ENCODE data around the gene PLXNA2.

PLXNA2 gene

DNA sequence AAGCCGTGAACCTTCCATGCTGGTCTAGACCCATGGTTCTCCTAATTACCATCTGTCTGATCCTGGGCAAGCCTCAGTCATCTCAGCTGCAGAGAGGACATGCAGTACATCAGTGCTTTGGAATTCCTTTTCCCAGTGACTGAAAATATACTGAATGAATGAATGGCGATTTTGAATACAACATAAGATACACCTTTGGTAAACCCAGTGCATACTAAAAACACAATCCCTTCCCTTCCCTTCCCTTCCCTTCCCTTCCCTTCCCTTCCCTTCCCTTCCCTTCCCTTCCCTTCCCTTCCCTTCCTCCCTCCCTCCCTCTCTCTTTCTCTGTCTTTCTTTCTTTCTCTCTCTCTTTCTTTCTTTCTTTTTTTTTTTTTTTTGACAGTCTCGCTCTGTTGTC lies 21.3 kb upstream of the PLXNA2 start:
- no peak for DNase-seq

DNA sequence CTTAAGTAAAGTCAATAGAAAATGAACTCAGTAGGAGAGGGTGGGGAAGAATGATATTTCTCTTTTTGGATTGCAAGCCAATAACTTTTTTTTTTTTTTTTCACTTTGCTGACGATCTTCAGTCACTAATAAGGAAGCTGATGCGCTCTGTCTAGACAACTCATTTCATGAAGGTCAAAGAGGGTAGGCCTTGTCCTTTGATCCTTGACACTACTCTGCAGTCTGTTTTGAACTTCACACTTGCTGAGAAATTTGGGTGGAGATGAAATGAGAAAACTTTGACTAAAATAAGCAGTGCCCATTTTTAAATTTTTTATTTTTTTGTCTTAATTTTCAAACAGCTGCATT lies 20.9 kb upstream of the PLXNA2 start:
- no peak for DNase-seq

DNA sequence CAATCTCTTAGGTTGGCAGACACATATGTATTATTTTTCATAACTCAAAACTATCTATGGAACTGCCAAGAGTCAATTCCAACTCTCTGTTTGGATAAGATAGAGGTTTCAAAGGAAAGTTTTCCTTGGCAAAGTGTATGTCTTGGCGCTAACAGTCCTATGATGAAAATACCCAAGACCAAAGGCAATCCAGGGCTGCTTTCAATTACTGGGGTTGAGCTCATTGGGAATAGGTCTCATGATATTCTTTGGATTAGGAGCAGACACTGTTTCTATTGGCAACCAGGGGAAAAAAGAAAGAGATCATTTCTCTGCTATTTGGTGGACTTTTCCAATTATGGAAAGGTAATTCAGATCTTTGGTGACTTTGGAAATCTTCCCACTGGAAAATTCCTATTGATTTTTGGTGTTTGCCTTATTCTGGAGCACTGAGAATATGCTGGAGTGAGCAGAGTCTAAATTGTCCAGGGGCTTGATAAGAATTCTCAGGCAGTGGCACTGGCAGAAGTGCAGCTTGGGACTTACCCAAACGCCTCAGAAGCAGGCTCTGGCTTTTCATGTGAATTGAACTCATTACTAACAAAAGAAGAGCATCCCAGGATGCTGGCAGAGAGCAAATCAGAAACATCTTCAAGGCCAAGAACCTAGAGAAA lies 20.4 kb upstream of the PLXNA2 start:
- DNase-seq, result no peak

DNA sequence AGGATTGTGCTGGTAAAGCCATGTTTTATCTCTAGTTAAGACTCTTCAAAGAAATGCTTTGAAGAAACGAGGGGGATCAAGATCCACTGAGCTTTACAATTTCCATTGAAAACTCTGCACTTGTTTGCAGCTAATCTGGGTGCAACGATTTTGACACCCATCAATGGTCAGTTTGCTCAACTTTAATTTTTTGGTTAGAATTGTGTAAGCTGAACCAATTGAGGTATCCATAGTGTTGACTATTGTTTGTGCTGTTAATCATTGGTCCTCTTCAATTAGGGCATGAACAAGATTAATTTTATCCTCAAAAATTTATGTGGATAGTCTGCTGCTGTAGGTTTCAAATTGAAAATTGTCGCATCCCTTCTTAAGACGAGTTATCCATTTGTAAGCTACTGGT lies 17.7 kb upstream of the PLXNA2 start:
- DNase-seq, result no peak

DNA sequence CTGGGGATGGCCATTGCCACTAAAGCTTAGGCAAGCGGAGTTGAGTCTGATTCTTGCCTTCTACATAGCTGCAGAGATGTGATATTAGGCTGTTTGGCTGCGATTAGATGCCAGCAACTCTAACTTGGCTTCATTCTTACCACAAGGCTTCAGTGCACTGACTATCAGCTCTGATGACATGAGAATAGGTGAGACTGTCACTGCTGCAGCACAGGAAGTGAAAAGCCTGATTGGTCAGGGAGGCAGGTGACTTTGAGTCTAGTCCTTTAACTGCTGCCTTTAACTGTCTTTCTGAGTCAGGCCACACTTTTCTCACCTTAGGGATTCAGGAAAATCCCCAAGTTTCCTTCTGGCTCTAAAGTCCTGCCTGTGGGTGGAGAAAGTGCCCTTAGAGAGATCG lies 14.1 kb upstream of the PLXNA2 start:
- DNase-seq, result no peak

DNA sequence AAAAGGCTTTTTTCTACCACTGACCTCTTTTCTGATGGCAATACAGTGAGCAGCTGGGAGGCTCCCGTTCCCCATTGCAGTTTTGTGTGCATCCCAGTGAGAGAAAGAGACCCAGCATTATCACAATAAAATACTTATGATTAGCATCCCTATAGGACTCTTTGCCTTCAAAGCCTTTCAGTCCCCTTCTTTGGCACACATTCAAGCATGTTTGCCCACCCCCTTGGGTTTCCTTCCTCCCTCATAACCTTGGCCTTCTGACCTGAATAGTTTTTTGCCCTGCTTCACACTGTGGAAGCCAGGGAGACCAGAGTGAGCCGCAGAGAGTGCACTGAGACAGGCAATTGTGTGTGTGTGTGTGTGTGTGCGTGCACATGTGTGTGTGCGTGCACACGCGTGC lies 13.2 kb upstream of the PLXNA2 start:
- DNase-seq, result no peak

DNA sequence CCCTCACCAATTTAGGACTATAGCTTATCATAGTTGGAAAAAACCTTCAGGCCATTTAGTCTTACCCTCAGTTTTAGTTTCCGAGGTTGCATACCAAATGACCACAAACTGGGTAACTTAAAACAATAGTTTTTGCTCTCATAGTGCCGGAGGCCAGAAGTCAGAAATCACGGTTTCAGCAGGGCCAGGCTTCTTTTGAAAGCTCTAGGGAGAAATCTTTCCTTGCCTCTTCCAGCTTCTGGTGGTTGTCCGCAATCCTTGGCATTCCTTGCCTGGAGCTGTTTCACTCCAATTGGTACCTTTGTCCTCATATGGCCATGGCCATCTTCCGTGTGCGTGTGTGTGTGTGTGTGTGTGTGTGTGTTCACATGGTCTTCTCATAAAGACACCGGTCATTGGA lies 12.4 kb upstream of the PLXNA2 start:
- DNase-seq, result no peak

DNA sequence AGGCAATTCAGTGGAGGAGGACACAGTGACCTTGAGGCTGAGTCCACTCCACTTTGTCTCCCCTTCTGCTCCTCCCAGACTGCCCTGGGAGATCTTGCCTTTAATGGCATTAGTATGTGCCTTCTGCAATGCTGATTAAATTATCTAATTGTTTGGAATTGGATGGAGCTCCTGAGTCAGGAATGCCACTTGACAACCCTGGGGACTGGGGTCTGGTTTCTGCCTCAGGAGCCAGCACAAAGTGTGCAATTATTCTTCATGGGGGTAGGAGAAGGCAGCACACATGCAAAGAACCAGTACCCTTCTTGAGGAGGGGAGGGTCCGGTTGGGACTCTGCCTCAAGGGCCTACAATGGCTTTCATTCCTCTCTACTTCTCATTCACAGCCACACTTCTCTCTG lies 11.9 kb upstream of the PLXNA2 start:
- DNase-seq, result no peak

DNA sequence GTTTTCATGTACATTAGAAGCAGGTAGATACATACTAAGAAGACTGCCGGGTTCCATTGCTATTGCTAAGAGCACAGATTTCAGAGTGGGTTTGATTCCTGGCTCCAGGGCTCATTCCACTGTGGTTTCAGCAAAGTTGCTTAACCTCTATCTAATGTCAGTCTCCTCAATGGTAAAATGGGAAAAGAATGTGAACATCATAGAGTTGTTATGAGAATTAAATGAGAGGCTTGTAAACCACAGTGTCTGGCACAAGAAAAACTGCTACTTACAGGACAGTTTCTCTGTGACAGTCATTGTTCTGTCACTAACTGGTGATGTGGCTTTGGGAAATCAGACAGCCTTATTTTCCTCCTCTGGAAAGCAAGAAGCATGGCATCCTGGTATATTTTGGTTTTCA lies 10.7 kb upstream of the PLXNA2 start:
- DNase-seq, result peak; percentile 26

DNA sequence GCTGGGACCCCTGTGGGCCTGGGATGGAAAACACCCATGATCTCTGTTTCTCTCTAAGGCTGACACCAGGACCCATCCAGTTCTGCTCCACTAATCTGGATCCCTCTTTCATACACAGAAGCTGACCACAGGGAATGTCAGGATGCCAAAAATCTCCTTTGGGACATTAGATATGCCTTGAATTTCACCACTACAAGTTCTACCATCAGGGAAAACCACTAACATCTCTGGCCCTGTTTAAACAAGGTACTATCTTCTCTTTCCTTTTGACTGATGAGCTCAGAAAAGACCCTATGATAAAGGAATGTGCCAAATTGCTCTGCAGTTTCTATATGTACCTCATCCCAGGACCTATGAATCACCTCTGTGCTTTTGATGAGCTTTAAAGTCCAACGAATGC lies 10.2 kb upstream of the PLXNA2 start:
- DNase-seq, result no peak

DNA sequence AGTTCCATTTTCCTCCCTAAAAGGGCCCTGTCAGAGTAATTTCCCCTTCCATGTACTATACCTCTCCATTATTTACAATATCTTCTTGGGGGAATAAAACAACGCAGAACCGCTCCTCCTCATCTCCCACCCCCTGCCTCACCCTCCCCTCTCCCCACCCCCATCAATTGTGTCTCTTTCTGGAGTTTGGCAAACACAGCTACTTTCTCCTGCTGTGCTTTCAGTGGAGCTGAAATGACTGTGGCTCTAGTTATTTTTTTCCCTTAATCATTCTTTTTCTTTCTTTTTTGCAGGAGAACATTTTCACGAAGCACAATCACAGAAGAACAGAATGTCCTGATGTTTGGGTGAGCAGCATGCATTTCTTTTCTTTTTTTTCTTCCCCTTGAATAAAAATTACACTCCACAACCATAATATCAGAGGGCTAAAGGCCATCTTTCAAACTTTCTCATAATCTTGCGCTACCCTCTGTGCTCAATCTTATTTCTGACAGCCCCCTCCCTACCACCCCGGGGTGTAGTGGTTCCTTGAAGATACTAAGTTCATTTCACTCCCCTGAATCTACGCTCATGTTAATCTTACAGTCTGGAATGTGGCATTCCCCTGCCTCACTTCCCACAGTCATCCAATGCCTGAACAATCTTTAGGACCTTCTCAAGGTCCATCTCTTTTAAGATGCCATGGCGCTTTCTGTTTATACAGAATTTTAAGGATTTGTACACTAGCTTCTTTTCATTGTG lies 8.8 kb upstream of the PLXNA2 start:
- DNase-seq, result no peak

DNA sequence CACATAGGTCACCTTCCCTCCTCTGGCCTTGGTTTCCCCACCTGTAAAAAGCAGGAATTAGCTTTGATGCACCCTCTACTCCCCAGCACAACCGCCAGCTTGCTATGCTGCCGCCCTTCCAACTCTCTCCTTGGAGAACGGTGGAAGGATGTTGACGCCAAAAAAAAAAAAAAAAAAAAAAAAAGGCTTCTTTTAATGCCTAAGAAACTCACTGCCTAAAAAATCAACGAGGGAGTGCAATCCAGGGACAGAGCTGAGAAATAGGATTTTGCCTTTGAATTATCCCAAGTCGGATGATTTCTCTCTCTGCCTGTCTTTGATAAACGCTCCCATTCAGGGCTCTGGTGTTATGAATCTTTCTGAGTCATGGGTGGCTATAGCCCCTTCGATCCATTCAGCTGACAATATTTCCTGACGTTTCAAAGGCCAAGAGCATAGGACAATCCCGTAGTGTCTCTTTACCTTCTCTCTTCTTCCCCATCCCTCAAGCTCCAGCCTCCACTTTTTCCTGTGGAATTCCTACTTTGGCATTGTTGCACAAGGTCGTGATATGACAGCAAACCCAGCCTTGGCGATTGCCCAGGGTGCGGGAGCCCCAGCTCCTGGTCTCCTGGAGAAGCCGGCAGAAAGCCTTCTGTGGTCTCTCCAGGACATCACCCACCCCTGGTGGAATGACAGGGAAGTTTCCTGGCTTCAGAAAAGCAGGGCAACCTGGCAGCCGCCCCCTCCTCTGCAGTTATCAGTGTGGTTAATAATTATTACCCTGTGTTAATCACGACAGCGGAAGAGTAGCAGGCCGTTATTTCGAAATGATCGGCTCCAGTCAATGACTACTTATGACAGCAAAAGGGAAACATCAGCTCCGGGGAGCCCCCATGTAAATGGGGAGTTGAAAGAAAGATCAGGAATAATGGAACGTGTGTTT lies 8.0 kb upstream of the PLXNA2 start:
- no peak for DNase-seq

DNA sequence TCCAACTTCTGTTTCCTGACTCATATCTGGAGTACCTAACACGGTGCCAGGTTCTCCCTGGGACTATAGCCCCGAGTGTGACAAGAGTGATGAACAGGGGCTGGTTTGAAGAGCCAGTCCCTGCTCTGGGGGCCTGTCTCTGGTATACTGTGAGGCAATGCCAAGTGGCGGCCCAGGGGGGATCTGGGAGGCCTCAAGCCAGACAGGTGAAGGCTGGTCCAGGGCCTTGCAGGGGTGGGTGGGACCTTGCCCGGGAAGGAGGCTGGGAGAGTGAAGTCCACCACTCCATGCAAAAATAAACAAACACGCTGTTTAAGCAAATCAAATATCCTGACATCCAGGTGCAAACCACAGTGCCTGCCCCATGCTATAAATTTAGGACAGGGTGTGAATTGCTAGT lies 6.8 kb upstream of the PLXNA2 start:
- no peak for DNase-seq

DNA sequence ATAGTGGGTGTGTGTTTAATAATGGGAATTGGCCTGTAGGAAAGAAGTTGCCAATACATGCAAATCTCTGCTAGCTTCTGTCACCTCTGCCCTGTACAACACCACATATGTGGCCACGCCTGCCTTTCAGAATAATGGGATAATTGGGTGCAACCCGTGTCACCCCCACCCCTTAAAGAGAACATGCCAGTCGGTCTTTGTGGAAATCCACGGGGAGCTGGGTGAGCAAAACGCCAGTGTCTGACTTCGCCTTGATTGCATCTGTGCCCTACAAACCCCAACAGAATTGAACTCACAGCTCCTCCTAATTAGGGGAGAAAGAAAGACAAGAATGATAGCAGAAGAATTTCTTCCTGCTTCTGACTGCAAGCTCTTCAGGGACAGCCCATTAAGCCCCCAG lies 6.4 kb upstream of the PLXNA2 start:
- no peak for DNase-seq

DNA sequence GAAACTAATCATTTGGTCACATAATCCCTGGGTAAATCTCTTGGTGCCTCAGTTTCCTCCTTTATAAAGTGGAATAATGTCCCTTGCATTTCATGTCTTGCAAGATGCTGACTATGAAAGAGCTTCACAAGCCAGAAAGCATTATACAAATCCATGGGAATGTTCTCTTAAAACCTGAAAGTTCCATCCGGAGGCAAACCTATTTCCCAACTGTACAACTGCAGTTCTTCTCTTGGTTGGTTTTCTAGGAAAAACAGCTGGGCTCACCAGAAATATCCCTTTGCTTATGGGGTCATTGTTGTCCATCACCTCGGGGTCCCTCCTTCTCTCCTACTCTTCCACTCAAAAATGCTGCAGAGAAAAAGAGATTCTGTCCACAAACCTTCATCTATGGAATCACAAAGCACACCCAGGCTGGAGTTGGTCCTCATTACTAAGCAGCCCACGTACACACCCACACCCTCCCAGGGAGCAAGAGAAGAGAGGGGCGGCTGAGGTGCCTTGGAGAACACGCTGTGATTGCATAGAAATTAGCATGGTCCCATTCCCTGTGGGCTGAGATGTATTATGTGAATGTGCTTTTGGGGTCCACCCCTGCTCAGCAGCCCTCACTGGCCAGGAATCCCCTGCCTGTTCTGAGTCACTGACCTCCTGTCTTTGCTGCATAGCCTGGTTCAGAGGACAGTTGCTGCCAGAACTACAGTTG lies 5.0 kb upstream of the PLXNA2 start:
- no peak for DNase-seq

DNA sequence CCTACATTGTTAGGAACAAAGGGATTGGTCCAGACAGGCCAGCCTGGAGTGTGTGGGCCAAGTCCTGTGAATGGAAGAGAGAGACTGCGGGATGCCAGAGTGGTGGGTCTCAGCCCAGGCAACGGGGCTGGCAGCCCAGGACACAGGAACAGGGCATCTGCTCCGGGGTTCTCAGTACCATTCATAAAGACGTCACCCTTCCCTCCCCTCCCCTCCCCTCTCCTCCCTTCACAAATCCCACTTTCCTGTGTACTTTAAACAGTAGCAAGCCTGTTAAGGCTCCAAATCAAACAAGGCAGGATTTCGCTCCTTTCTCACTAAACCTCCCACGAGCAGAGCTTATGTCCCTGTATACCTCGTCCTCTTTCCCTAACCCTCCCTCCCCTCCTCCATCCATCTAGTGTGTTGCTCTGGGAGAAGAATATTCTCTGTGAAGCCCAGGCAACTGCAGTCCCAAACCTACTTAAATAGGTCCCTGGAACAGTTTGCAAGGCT lies 4.2 kb upstream of the PLXNA2 start:
- DNase-seq, result no peak

DNA sequence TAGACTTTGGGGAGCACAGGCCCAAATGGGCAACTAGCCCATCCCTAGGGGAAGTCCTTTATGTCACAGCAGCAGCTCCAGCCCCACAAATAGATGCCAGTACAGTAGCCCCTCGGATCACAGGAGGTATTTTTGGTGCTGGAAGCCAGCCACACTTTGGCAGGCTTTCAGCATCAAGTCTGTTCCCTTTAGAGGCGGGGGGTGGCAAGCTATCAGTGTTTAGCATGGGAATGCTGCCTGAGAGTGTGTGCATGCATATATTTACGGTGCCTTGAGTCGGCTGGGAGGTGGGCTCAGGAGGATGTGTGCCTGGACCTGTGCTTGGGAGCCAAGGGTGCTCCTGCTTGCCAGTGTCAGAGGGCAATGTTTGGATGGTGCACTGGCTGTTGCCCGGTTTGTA lies 3.5 kb upstream of the PLXNA2 start:
- DNase-seq, result no peak

DNA sequence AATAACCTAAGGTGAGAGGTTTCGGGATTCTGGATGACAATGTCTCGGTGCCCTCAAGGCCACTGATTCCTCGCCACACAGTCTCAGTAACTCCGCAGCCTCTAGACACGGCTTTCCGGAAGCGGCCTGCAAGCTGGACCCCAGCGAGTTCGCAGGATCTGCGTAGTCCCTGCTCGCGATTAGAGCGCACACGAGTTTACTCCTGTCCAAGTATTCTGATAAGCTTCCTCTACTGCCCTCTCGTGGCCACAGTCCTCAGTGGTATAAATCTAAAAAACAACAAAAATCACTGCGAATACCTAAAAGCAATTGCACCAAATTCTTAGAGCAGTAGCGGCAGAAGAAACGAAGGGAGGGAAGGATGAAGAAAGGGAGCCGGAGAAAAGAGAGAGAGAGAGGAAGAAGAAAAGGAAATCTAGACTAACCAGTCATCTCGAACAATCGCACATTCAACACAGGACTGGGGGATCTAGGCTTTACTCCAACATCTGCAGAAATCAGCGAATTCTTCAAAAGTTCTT lies 1.1 kb upstream of the PLXNA2 start:
- DNase-seq, result peak; percentile 86

DNA sequence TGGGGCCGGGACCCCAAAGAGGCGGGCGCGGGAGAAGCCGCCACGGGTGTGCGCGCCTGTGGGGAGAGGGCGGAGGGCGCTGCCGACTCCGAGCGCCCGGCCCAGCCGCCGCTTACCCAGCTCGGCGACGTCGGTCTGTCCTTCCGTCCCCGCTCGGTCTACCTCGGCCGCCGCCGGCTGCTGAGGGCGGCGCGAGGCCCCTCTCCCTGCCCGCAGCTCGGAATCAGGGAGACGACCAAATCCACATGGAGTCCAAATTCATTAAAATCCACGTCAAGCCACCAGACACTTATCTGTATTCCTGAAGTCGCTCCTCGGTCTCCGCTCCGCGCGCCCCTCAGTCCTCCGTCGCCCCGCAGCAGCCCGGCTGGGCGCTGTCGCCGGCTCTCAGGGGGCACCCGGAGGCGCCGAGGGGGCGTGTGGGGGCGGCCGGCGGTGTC lies 637 bp downstream of the PLXNA2 start:
- DNase-seq, result no peak

DNA sequence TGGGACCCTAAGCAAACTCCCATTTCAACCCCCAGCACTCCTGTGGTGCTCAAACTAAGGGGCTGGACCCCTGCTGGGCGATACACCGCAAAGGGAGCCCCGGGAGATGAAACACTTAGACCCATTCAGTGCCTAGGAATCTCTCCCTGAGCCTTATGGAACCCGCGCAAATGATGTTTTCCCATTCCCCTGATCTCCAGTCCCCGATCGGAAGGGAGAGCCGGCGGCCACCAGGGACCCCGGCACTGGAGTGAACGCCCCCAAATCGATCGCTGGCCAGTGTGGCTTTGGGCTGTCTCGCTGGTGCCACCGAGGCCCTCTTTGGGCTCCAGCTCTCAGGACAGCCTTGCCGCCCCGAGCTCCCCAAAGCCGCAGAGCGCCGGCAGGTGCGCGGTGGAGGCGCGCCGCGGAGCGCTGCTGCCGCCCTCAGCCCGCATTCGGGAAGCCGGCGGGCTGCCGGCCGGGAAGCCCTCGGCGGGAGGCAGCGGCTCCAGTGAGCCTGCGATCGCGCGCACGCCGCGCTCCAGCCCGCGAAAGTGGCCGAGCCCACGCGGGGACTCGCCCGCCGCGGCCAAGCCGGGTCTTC lies 1.1 kb downstream of the PLXNA2 start:
- no peak for DNase-seq

DNA sequence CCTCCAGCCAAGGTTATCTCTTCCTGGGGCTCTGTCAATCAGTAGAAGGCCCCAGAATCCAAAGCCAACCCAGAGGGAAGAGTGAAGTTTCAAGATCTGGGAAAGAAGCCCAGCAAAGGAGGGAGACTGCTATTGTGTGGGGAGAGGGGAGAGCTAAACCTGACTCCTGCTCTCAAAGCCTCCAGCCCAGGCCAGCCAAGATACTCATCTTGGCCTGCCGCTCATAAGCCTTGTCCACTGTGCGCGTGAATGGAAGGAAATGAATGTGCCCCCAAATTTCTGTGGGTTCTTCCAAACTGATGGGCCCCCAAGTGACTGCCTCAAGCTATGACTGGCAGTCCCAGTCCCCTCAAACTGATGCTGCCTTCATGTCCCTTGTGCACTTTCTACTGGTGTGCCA lies 2.0 kb downstream of the PLXNA2 start:
- DNase-seq, result no peak

DNA sequence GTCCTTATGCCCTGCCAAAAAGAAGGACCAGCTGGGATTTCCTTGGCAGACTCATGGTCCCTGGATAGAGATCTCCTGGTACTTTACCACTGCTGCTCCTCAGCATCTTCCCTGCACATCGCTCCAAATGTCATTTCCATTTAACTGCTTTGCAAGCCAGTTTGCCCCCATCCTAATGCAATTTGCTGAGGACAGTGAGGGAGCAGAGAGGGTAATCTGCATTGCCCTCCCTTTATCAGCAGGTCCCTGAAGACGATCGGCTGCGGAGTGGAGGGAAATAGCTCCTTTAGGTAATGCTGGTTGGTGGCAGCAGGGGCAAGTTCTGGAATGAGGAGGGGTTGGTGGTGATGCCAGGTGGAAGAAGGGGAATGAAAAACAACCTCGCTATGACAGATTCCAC lies 2.7 kb downstream of the PLXNA2 start:
- DNase-seq, result no peak
